ENCODE data around the gene ITGB8.
A peak's percentile ranks its signal among the peaks of the same experiment; 100 is the strongest.

The ITGB8 gene

DNA sequence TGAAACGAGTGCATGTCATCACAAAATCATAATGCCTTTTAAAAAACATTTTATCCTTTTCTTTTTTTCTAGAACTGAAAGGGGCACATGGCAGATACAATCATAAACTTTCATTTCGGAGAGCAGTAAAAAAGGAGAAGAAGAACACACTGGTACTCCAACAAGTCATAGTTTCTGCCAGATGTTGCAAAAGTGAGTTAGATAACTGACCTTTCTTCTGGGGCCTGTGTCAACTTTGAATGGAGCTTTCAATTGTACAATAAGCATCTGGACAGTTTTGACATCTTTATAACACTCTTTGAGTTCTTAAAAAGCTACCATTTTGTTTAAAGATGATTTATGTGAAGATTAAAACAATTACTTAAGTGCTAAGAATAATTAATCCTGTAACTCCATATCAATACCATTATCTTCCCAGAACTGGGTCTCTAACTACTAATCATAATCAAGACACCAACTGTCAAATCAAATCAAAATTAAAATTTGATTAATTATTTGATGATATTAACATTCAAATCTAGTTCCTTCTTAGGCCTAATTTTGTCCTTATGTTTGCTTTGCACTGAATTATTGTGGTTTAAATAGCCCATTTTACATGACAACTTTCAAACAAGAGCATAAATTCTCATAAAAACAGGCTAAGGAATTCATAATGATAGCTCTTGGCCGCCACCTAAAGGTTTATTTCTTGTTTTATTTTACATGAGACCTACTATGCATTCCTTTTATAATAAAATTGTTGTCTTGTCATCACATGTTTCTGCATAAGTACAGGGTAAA, 19.5 kb upstream of the ITGB8 start:
- DNase-seq, result no peak

DNA sequence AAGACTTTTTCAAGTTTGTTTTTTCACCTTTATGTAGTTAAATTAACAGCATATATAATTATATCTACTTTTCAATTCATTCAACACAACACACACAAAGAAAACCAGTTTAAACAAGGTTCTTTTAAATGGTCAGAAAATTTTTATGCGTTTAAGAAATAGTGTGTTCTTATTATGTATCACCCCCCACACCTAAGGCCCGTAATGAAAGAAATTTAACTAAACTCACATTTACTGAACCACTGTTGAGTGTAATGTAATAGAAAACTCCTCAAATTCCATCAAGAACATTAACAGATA, 19.0 kb upstream of the ITGB8 start:
- DNase-seq, result no peak

DNA sequence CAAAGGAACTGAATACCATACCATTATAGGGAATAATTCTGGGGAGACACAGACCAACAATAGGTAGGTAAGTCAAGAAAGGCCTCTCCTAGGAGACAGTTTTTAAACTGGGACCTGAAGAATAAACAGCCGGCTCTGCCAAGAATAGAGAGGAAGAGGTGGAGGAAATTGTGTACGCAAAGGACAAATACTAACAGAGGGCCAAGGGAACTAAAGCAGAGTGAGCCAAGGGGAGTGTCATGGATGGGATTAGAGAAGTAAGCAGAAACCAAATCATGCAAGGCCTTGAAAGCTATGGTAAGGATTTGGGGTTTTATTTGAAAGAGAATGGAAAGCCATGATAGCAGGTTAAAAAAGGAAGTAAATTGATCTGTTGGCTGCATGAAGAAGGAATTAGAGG, 18.1 kb upstream of the ITGB8 start:
- no peak for DNase-seq

DNA sequence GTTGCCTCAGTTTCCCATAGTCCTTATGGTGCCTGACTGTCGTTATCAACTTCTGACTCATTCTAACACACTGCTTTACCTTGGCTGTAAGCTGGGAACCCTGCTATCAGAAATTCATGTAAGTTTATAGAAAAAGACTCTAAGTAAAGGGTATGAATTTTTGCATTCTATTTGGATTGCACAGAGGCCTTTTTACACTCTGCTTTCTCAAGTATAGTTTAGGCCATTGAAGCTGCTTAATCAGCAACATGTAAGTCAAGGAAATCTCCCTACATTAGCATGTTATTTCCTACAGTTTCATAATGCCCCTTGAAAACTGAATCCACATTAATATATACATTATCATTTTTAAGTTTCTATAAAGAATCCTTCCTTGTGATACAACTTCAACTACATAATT, 17.1 kb upstream of the ITGB8 start:
- DNase-seq, result no peak

DNA sequence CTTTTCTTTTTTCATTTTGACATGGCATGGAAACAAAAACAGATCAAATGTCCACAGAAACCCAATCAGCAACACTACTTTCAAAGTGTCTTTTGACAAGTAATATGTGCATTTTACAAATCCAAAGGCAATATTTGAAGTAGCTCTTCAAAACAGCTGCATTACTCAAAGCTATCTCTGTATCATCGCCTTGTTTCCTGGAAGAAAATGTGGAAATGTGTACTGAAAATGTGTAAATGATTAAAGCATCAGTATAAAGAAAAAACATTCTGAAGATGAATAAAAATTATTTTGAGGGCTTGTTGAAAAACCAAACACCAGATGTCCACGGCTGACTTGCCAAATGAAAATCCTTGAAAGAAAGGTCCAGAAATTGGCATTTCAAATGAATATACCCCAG, 16.5 kb upstream of the ITGB8 start:
- no peak for DNase-seq

DNA sequence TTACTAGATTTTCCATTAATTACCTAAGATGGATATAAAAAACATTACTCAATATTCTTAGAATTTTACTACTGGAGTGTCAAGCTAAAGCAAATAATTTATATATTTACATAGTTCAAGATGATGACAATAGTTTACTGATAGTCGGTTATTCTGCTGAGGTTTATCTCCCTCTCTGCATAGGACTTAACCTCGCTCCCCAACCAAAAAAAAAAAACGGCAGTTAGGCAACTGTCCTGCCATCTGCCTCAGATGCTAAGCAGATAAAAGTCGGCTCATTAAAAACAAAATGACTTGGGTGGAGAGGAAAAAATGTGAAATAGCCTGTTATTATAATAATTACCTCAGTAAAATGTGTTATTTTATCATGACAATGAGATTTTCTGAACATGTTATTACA, 14.0 kb upstream of the ITGB8 start:
- peak; percentile 69 for DNase-seq

DNA sequence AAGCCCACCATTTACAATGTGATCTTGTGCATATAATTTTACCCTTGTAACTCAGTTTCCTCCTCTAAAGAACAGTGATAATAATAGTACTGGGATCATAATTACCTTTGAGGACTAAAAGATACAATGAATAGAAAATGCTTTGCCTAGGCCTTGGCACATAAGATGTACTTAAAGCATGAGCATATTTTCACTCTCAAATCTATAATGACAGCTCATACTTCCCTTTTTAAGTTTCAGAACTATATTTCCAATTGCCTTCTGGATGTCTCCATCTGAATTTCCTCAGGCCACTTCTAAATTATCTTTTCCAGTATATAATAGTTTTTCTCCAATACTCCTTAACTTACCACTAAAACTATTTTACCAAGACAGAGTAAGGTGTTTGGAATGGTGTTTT, 13.3 kb upstream of the ITGB8 start:
- DNase-seq, result no peak

DNA sequence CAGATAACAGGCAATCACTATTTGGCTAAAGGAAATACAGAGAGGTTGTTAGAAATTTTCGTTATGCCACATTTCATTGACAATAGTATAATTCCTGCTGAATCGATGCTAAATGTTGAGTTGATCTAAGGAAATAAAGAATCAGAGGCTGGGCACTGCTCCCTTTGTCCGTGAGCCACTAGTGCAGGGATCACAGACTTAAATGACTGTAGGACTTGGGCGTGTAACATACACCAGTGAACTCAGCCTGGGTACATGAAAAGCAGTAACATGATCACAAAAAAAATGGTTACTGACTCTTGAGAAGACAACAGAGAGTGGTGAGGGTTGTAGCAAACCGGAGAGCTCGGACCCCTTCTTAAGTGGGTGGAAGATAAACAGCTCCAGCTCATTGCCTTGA, 11.8 kb upstream of the ITGB8 start:
- no peak for DNase-seq

DNA sequence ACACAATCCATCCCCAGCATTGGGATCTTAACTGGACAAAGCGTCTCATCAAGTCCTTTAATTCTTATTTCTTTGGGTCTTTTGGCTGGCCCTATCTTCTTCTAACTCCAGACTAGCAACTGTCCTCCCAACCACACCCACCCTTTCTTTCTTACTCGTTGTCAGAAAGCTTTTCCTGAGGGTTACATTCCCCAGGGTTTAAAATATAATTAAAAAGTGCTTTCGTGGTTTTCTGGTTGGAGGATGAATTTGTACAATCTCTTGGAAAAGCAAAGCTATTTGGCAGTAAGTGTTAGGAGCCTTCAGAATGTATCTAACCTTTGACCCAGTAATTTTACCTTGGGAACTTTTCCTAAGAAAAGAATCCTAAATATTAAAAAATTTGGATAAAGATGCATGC, 10.4 kb upstream of the ITGB8 start:
- DNase-seq, result no peak

DNA sequence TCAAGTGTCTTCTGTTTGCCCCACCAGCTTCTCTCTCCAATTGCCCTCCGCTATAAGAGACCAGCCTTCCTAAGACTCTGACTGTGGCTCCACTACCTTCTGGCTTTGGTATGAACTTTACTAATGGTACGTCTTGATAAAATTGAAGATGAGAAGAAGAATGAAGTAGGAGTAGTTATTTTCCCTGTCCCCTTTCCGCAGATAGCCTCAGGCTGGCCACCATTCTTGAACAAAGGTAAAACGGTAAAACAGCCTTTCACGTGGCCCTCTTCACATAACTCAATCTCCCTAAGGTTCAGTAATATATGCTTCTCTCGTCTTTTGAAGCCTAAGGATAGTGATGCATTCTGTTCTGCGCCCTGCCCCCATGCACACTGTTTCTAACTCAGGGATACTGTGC, 9.9 kb upstream of the ITGB8 start:
- no peak for DNase-seq

DNA sequence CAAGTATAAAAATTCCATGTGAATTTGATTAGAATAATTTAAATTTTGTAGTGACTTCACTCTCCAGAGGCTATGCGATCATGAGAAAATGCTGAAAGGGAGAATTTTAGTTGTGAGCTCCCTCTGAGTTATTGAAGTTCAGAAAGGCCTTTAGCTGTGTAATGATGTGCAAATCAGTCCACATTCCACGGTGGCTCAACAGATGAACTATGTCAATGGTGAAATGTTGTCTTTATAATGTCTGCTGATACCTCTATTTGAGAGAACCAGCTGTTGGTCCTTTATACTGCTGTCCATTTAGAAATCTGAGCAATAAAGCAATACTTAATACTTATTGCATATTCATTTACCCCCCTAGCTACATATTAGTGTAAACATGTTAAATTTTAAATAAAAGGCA, 7.1 kb upstream of the ITGB8 start:
- no peak for DNase-seq

DNA sequence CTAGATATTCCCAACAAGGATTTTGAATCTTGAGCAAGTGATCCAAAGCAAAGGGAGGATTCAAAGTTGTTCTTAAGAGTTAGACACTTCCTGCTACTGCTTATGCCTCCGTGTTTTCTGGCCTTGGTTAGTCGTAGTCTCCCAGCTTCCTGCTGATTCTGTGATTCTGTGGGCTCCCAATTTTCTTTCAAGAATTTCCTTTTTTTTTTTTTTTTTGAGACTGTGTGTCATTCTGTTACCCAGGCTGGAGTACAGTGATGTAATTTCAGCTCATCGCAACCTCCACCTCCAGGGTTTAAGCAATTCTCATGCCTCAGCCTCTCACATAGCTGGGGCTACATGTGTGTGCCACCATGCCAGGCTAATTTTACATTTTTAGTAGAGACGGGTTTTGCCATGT, 4.4 kb upstream of the ITGB8 start:
- DNase-seq, result no peak

DNA sequence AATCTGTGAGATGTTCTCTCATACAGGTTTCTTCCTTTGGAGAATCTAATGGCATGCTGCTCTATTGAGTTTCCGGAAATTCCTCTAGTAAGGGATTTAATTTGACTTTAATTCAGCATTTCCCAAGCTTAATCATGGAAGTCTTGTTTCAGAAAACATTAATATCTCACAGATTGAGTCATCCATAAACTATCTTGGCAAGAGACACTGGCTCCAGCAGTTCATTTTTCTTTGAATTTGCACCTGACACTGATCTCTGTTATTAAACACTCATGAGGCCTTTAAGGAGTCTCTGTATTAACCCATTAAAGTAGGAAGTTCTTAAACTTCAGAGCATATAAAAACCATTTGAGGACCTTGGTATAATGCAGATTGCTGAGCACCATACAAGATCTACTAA, 3.6 kb upstream of the ITGB8 start:
- DNase-seq, result no peak

DNA sequence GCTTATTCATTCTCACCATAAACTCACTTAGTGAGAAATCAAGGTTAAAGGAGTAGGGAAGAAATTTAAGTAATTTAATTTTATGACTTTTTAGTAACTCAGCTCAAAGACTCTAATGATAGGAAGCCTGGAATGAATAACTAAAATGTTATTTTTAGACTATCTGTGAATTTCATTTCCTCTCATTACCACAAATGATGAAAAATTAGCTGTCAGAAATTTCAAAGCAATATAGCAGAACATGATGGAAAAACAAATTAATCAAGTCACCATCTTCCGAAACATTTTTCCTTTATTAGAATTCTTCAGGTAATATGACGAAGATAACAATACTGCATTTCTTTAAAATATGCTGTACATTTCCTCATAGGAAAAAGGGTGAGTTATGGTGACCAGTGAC, 2.7 kb upstream of the ITGB8 start:
- DNase-seq, result no peak

DNA sequence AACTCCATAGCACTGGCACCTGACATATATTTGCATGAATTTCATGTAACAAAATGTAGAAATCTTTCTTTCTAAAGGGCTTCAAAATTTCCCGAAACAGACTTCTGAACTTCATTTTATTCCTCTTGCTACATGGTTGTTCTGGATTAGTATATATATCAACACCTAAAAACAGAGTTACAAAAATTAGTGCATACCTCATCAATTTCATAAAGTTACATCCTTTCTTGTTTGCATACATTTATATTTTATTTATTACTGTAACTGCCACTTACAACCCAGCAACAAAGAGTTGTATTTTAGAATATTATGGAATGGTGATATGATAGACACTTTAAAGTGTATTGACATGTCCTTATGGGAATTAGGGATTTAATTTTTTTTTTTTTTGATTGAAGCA, 2.0 kb upstream of the ITGB8 start:
- no peak for DNase-seq

DNA sequence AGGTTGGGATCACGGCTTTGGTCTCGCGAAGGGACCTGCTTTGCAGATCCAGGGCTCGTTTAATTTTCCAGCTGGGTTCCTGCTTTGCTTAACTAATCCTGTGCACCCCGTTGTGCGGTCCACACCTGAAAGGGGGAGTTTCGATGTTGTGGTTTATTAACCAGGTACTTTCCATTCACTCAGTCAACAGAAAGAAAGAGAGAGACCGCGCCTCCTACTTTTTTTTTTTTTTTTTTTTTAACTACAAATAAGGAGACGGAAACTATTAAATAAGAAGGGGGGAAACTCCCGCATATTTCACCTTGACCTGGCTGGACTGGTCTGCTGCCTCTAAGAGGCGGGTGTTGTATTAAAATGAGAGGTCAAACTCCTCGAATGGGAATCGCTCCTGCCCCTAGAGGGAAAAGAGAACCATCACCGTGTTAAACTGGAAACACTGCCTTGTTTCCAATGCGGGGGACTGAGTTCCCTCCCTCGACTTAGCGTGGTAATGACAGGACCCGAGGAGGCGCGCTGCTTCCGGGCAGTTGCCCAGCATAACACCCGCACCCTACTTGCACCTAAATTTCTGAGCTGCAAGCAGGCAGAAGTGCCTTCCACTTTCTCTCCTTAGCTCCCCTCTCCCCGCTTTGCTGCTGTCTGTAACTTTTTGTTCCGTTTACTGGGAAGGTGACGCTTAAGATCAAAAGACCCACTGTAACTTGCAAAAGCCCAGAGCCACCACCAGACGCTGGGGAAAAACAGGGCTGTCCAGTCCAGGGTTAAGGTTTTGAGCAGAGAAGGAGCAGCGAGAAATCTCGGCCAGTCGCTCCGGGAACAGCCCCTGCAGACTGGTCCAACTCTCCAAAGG, 1.1 kb upstream of the ITGB8 start:
- DNase-seq, result peak; percentile 27

DNA sequence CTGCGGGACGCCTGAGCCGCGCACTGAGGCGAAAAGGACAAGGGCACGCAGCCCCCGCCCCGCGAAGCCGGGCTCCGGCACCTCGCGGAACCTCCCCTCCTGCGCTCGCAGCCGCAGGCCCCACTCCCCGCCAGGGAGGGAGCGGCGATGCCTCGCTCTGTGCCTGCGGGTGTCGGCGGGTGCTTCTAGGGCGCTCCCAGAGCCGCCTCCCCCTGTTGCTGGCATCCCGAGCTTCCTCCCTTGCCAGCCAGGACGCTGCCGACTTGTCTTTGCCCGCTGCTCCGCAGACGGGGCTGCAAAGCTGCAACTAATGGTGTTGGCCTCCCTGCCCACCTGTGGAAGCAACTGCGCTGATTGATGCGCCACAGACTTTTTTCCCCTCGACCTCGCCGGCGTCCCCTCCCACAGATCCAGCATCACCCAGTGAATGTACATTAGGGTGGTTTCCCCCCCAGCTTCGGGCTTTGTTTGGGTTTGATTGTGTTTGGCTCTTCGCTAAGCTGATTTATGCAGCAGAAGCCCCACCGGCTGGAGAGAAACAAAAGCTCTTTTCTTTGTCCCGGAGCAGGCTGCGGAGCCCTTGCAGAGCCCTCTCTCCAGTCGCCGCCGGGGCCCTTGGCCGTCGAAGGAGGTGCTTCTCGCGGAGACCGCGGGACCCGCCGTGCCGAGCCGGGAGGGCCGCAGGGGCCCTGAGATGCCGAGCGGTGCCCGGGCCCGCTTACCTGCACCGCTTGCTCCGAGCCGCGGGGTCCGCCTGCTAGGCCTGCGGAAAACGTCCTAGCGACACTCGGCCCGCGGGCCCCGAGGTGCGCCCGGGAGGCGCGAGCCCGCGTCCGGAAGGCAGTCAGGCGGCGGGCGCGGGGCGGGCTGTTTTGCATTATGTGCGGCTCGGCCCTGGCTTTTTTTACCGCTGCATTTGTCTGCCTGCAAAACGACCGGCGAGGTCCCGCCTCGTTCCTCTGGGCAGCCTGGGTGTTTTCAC, 519 bp downstream of the ITGB8 start:
- peak; percentile 59 for DNase-seq

DNA sequence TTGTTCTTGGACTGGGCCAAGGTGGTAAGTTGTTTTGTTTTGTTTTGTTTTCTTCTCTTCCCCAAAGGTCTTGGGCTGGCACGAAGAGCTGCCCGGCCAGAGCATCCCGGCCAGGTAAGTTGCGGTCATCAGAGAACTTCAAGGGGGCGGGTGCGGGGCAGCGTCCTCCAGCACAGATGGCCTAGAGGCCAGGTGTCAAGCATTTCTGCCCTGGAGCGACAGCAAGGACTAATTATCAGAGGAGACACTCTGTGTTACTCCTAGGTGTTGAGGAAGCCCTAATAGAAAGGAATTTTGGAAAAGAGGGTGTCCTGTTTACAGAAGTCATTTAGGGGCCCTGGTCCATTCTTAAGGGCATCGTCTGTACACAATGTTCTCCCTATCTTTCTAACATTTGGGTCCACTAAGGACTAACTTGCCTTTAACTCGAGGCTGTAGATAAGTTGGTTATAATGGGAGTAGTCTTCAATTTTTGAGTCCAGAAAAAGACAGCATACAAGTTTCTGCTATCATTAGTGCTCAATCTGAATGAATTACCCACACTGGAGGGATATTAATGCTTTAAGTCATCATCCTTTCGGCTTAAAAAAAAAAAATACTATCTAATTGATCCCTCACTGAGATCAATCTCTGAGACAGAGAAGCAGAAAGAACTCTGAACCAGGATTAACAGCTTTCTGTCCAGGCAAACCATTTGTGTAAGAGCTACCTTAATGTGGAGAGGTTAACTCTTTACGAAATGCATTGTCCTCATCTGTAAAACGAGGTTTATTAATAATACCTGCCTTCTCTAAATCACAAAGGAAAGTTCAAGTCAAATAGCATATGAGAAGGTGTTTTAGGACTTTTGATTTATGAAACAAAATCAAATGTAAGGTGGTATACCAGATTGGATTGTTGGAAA, 1.5 kb downstream of the ITGB8 start:
- no peak for DNase-seq

DNA sequence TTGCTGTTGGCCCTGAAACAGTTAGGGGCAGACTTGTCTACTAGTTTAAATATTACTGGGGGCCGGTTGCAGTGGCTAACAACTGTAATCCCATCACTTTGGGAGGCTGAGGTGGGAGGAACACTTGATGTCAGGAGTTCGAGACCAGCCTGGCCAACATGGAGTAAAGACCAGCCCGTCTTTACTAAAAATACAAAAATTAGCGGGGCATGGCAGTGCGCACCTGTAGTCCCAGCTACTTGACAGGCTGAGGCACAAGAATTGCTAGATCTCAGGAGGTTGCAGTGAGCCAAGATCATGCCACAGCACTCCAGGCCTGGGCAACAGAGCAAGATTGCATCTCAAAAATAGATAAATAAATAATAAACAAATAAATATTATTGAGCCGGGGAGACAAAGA, 7.6 kb downstream of the ITGB8 start:
- DNase-seq, result no peak

DNA sequence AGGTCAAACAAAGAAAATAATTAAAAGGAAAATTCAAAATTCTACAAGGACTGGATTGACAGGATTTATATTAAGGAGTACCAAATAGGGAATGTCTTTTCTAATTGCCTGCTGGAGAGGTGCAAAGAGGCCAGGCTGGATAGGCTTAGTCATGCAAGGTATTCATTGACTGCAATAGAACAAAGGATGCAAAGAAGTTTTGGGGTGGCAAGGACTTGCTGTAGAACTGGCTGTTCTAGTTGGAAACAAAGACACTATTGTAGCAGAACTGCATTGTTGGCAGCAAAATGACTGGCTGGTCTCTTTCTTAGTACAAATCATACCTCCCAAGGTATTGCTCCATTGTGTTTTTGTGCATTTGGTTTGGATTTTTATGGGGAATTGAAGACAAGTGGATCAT, 10.1 kb downstream of the ITGB8 start:
- no peak for DNase-seq

DNA sequence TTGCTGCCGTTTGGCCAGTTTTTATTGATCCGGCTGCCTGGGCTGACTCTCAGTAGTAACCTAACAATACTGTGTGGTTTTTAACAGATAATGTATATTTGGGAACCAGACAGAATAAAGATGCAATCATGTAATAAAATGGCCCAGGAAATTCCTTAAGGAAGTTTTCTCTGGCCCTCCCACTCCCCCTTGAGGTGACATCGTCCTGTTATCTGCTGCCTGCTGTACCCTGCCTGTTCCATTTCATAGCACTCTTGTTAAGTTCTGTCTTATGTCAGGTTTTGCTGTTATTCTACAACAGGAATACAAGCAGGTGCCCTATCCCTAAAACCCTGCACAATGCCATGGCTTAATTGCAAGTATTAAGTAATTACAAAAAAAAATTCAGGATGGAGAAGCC, 12.5 kb downstream of the ITGB8 start:
- DNase-seq, result no peak

DNA sequence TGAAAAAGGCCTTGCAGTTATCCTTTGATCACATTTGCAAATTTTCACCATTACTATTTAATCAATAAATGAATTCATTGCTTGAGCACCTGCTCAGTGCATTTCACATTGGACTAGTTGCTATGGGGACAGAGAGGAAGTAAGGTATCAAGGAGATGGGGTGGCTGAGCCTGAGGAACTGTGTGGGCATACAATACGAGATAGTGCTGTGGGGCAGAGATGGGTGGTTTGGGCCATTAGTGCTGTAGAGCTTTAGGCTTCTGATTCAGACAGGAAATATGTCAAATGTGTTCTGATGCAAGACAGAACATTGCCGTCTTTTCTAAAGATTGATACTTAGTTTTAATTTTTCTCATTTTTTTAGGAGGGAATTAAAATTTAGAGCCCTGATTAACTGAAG, 13.2 kb downstream of the ITGB8 start:
- no peak for DNase-seq

DNA sequence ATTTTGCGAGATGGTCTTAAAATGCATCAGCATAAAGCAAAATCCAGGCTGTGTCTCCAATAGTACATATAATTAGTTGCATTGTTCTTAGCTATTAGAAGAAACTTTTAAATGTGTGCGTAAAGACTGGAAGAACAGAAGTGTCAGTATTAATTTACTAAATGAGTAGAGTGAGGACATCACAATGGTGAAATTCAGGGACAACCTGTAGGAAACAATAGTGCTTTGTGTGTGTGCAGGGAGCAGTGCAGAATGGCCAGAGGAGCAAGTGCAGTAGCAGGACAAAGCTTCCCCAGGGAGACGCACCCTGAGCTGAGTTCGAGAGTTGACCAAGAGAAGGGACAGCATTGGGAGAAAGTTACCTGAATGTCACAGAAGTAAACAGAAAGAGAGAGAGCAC, 13.7 kb downstream of the ITGB8 start:
- DNase-seq, result no peak
